ENCODE data around the gene BSX. TPM values are rescaled to one million over a fixed set of nuclear protein-coding genes. Genes with fewer than 3 reads are reported as not detected.

The BSX gene
- total RNA-seq = not detected
- not detected for polyA plus RNA-seq
- long read RNA-seq, donor 1 = 0 reads
- long read RNA-seq, donor 2 = 0 reads
- long read RNA-seq, donor 3 = 0 reads
- long read RNA-seq, donor 4 = 0 reads
- long read RNA-seq, donor 5 = 0 reads

GRCh38 chr11:122981388-122982264, at the start of gene BSX:
BSX (minus strand) TSS chr11:122981834; CDS start chr11:122981671, 163 bp downstream.
- Histone ChIP-seq H3K27me3 (ENCODE audit: control insufficient read depth in 3 of 3, insufficient read depth in 3 of 3, low read length in 2 of 3) (peaks cover 6 to 97% (median 86%) of the 10 kb centered on the region in 3 donors), H3K27ac (ENCODE audit: low read depth in 1 of 2, low read length in 1 of 2) (no peak within 1 kb of the TSS), H3K9me3 (ENCODE audit: control insufficient read depth in 4 of 4, insufficient read depth in 3 of 4, low read length in 3 of 4) (peaks cover 0 to 11% (median 0%) of the 10 kb centered on the region in 4 donors), H3K4me1 (ENCODE audit: control insufficient read depth in 5 of 5, insufficient read depth in 5 of 5, low read length in 5 of 5) (peaks cover 0 to 23% (median 8%) of the 10 kb centered on the region in 5 donors), H3K36me3 (ENCODE audit: control insufficient read depth in 4 of 4, insufficient read depth in 4 of 4, low read length in 4 of 4) (no peaks in the 10 kb centered on the region), H3K9ac (ENCODE audit: insufficient read depth in 1 of 2, low read length in 2 of 2) (no peak within 1 kb of the TSS), H3K4me3 (no peak within 1 kb of the TSS)
- peak; percentile 70 for ATAC-seq (ENCODE audit: insufficient read depth, low FRiP score)
- DNase-seq = peak; percentile 81 to 87 (median 86)
- no peak for TF ChIP-seq CTCF (IDR thresholded peaks at IDR 0.05; ENCODE audit: control extremely low read depth, extremely low read depth)
- 5 to 8% methylated on average over 30 to 35 of the region's 35 CpGs for WGBS, 2 donors

GRCh38 chr11:123030517-123030916, 48.9 kb upstream of the BSX start:
- H3K27me3 ChIP-seq (ENCODE audit: control insufficient read depth in 3 of 3, insufficient read depth in 3 of 3, low read length in 2 of 3) = peaks cover 0 to 2% (median 0%) of the 10 kb centered on the region in 3 donors
- ATAC-seq (ENCODE audit: insufficient read depth, low FRiP score) (no peak), DNase-seq (no peak)
- no peaks in the 10 kb centered on the region for H3K4me1 ChIP-seq (ENCODE audit: control insufficient read depth in 5 of 5, insufficient read depth in 5 of 5, low read length in 5 of 5)
- TF ChIP-seq CTCF (IDR thresholded peaks at IDR 0.05; ENCODE audit: control extremely low read depth, extremely low read depth) = no peak
- WGBS, 2 donors = 84 to 89% methylated on average over 4 of the region's 4 CpGs
- H3K4me3 ChIP-seq = no peak overlapping the region
- H3K9me3 ChIP-seq (ENCODE audit: control insufficient read depth in 4 of 4, insufficient read depth in 3 of 4, low read length in 3 of 4) = no peaks in the 10 kb centered on the region
- no peak overlapping the region for H3K9ac ChIP-seq (ENCODE audit: insufficient read depth in 1 of 2, low read length in 2 of 2)
- H3K27ac ChIP-seq (ENCODE audit: low read depth in 1 of 2, low read length in 1 of 2) = no peak overlapping the region
- no peaks in the 10 kb centered on the region for H3K36me3 ChIP-seq (ENCODE audit: control insufficient read depth in 4 of 4, insufficient read depth in 4 of 4, low read length in 4 of 4)

GRCh38 chr11:123020968-123021367, 39.3 kb upstream of the BSX start:
- Histone ChIP-seq H3K4me1 (ENCODE audit: control insufficient read depth in 5 of 5, insufficient read depth in 5 of 5, low read length in 5 of 5) (no peaks in the 10 kb centered on the region), H3K9ac (ENCODE audit: insufficient read depth in 1 of 2, low read length in 2 of 2) (no peak overlapping the region), H3K9me3 (ENCODE audit: control insufficient read depth in 4 of 4, insufficient read depth in 3 of 4, low read length in 3 of 4) (no peaks in the 10 kb centered on the region), H3K4me3 (no peak overlapping the region), H3K36me3 (ENCODE audit: control insufficient read depth in 4 of 4, insufficient read depth in 4 of 4, low read length in 4 of 4) (no peaks in the 10 kb centered on the region), H3K27ac (ENCODE audit: low read depth in 1 of 2, low read length in 1 of 2) (no peak overlapping the region), H3K27me3 (ENCODE audit: control insufficient read depth in 3 of 3, insufficient read depth in 3 of 3, low read length in 2 of 3) (peaks cover 0 to 5% (median 2%) of the 10 kb centered on the region in 3 donors)
- DNase-seq = peak; percentile 26 to 47 (median 39)
- TF ChIP-seq CTCF (IDR thresholded peaks at IDR 0.05; ENCODE audit: control extremely low read depth, extremely low read depth) = peak; percentile 19
- ATAC-seq (ENCODE audit: insufficient read depth, low FRiP score) = peak; percentile 62
- WGBS, 2 donors = 22 to 34% methylated on average over 2 of the region's 2 CpGs

Data from lung (tissue), 16 donors.